GM23338 (cell line): ENCODE measurements around the gene RPTOR. TPM values are rescaled to one million over a fixed set of nuclear protein-coding genes. Genes with fewer than 3 reads are reported as not detected.

ENCODE experiments used
- ATAC-seq: fragments of 200-7000 bp; cut with Tn5 transposase; 3 replicates; pipeline ENCODE4 v1.9.1; 2020
- DNase-seq: peaks from one replicate; pipeline ENCODE4 v3.0.0-alpha.2; 2015; ENCODE audit warnings: low spot score
- H2AFZ ChIP-seq: fragments of 200-600 bp; sonication (generic); 2 replicates; pipeline ENCODE4 v1.8.0; 2016; ENCODE audit warnings: antibody characterized with exemption, mild to moderate bottlenecking, moderate library complexity
- H3F3A ChIP-seq: fragments of 200-600 bp; sonication (generic); replicated peaks from 2 replicates; pipeline ENCODE4 v1.8.0; 2017; ENCODE audit warnings: antibody characterized with exemption, mixed run types, low read depth
- H3K27ac ChIP-seq: fragments of 200-600 bp; sonication (generic); 2 replicates; pipeline ENCODE4 v1.6.1; 2016; ENCODE audit warnings: low read depth
- H3K27me3 ChIP-seq: fragments of 200-600 bp; sonication (generic); 2 replicates; pipeline ENCODE4 v1.8.0; 2016; ENCODE audit warnings: mild to moderate bottlenecking, mixed run types, moderate library complexity; ENCODE audit not compliant: insufficient read depth
- H3K36me3 ChIP-seq: fragments of 200-600 bp; sonication (generic); 2 replicates; pipeline ENCODE4 v1.8.0; 2016; ENCODE audit warnings: mild to moderate bottlenecking; ENCODE audit not compliant: insufficient read depth
- H3K4me1 ChIP-seq: fragments of 200-600 bp; sonication (generic); 2 replicates; pipeline ENCODE4 v1.8.0; 2016; ENCODE audit warnings: mild to moderate bottlenecking, moderate library complexity; ENCODE audit not compliant: insufficient read depth
- H3K4me2 ChIP-seq: fragments of 200-600 bp; sonication (generic); 2 replicates; pipeline ENCODE4 v1.7.1; 2017; ENCODE audit warnings: mixed run types
- H3K4me3 ChIP-seq: fragments of 200-600 bp; sonication (generic); 2 replicates; pipeline ENCODE4 v1.6.1; 2016; ENCODE audit warnings: mixed run types
- H3K79me2 ChIP-seq: fragments of 200-600 bp; sonication (generic); replicated peaks from 2 replicates; pipeline ENCODE4 v1.8.0; 2017; ENCODE audit warnings: mild to moderate bottlenecking; ENCODE audit not compliant: insufficient read depth
- H3K9me2 ChIP-seq: fragments of 200-600 bp; sonication (generic); 2 replicates; pipeline ENCODE4 v1.8.0; 2017; ENCODE audit not compliant: insufficient read depth
- H4K20me1 ChIP-seq: fragments of 200-600 bp; sonication (generic); replicated peaks from 2 replicates; pipeline ENCODE4 v1.8.0; 2017; ENCODE audit warnings: mild to moderate bottlenecking; ENCODE audit not compliant: insufficient read depth
- H3K27ac Mint-ChIP-seq: 2 replicates; pipeline ENCODE4 v1.8.0; 2020; ENCODE audit warnings: inconsistent platforms, mild to moderate bottlenecking, moderate library complexity, mixed read lengths
- H3K27me3 Mint-ChIP-seq: 3 replicates; pipeline ENCODE4 v1.8.0; 2022; ENCODE audit warnings: low read depth, mild to moderate bottlenecking, moderate library complexity, mixed read lengths, inconsistent platforms; ENCODE audit not compliant: insufficient read depth, poor library complexity
- H3K36me3 Mint-ChIP-seq: 3 replicates; pipeline ENCODE4 v1.8.0; 2021; ENCODE audit warnings: low read depth, mild to moderate bottlenecking, inconsistent platforms, moderate library complexity, mixed read lengths
- H3K4me1 Mint-ChIP-seq: 3 replicates; pipeline ENCODE4 v1.8.0; 2020; ENCODE audit warnings: mild to moderate bottlenecking, inconsistent platforms, mixed read lengths
- H3K4me3 Mint-ChIP-seq: 3 replicates; pipeline ENCODE4 v1.8.0; 2021; ENCODE audit warnings: moderate library complexity, mild to moderate bottlenecking, inconsistent platforms, mixed read lengths
- H3K9me3 Mint-ChIP-seq: 3 replicates; pipeline ENCODE4 v1.8.0; 2020; ENCODE audit warnings: moderate library complexity, mild to moderate bottlenecking, inconsistent platforms, mixed read lengths
- CREB1 ChIP-seq: fragments of 250-450 bp; sonication (Bioruptor Pico); IDR thresholded peaks from 2 replicates; pipeline ENCODE4 v1.5.0; 2020; ENCODE audit warnings: low read depth, mild to moderate bottlenecking, moderate library complexity
- EZH2phosphoT487 ChIP-seq: fragments of 200-600 bp; sonication (generic); IDR thresholded peaks from one replicate; pipeline ENCODE4 v1.8.1; 2018; ENCODE audit warnings: antibody characterized with exemption; ENCODE audit not compliant: unreplicated experiment
- JUNB ChIP-seq: IDR thresholded peaks from one replicate; pipeline ENCODE4 v1.6.1; 2016; ENCODE audit warnings: antibody characterized with exemption; ENCODE audit not compliant: unreplicated experiment
- POLR2AphosphoS5 ChIP-seq: IDR thresholded peaks from 2 replicates; pipeline ENCODE4 v1.6.1; 2016; ENCODE audit warnings: antibody characterized with exemption, low read depth
- STAT1 ChIP-seq: IDR thresholded peaks from one replicate; pipeline ENCODE4 v1.6.1; 2016; ENCODE audit warnings: antibody characterized with exemption; ENCODE audit not compliant: unreplicated experiment
- ZNF331 ChIP-seq: fragments of 250-450 bp; sonication (Bioruptor Pico); IDR thresholded peaks from 2 replicates; pipeline ENCODE4 v1.5.0; 2020; ENCODE audit warnings: low read depth, mild to moderate bottlenecking, moderate library complexity
- polyA plus RNA-seq: library from polyadenylated mRNA; unstranded; fragments of >200 nt; fragmentation: Nextera tagmentation; extraction: Ambion mirVana; gene quantifications from 2 replicates; pipeline ENCODE4 v1.2.1, GENCODE V29; 2016
- total RNA-seq: library from RNA; depleted of rRNA; stranded (reverse); fragments of >200 nt; shearing (Covaris generic); gene quantifications from 2 replicates; pipeline ENCODE4 v1.2.3, GENCODE V29; 2014
- TF ChIP-seq, protein P1 (sequence below): fragments of 250-450 bp; sonication (Bioruptor Pico); IDR thresholded peaks from 2 replicates; pipeline ENCODE4 v1.5.0; 2020; ENCODE audit warnings: mild to moderate bottlenecking, moderate library complexity

RPTOR gene
- total and polyA plus RNA-seq, 2 experiments from 2014 or later: 9.5 to 38.0 TPM

DNA sequence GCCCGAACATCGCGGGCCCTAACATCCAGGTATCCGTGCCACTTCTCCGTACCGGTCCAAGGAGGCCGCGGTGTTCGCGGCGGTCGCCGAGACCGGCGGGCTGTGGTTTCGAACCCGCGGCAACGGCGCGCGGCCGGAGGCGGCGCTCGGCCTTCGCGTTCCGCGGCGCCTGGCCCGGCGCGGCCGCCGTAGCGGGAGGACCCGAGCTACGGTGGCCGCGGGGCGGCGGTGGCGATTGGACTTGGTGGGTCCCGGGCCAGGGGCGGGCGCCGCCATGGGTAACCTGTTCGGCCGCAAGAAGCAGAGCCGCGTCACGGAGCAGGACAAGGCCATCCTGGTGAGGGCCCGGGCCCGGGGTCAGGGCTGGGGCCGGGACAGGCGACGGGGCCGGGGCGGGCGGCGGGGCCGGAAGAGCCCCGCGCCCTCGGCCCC, 447.0 kb downstream of the RPTOR start, which contains the start of gene CHMP6:
CHMP6 (plus strand) TSS at position 197 of the 432 bp plus-strand sequence; CDS start at position 275, 78 bp downstream.
- ATAC-seq (peak; percentile 38), DNase-seq (peak; percentile 82)
- Mint-ChIP-seq H3K27me3 (peaks cover 7% of the 10 kb centered on the region), H3K36me3 (0 out of 3 replicates have a peak, but pooled peaks cover 3% of the 10 kb centered on the region), H3K9me3 (no peaks in the 10 kb centered on the region), H3K4me1 (peaks cover 9% of the 10 kb centered on the region; the same call in 2 of the 3 replicates), H3K27ac (no peak within 1 kb of the TSS; the same call in 1 of the 2 replicates), H3K4me3 (peak within 1 kb of the TSS; percentile 72)
- Histone ChIP-seq H3K9me2 (no peaks in the 10 kb centered on the region), H3K4me1 (peaks cover 4% of the 10 kb centered on the region; the same call in 1 of the 2 replicates), H3K36me3 (no peaks in the 10 kb centered on the region), H3K4me3 (peak within 1 kb of the TSS; percentile 75), H3K79me2 (no peaks in the 10 kb centered on the region; the same call in 1 of the 2 replicates), H3K27ac (no peak within 1 kb of the TSS), H3F3A (0 out of 2 replicates have a peak, but pooled peaks cover 6% of the 10 kb centered on the region), H3K27me3 (peaks cover 4% of the 10 kb centered on the region; the same call in 1 of the 2 replicates), H4K20me1 (no peaks in the 10 kb centered on the region), H2AFZ (peak within 1 kb of the TSS; percentile 96), H3K4me2 (peak within 1 kb of the TSS; percentile 87)
- TF ChIP-seq JUNB: no peak
- TF ChIP-seq CREB1 (CRISPR knock-in tag): 0 out of 2 replicates have a peak, but pooled peaks have one; percentile 12

DNA sequence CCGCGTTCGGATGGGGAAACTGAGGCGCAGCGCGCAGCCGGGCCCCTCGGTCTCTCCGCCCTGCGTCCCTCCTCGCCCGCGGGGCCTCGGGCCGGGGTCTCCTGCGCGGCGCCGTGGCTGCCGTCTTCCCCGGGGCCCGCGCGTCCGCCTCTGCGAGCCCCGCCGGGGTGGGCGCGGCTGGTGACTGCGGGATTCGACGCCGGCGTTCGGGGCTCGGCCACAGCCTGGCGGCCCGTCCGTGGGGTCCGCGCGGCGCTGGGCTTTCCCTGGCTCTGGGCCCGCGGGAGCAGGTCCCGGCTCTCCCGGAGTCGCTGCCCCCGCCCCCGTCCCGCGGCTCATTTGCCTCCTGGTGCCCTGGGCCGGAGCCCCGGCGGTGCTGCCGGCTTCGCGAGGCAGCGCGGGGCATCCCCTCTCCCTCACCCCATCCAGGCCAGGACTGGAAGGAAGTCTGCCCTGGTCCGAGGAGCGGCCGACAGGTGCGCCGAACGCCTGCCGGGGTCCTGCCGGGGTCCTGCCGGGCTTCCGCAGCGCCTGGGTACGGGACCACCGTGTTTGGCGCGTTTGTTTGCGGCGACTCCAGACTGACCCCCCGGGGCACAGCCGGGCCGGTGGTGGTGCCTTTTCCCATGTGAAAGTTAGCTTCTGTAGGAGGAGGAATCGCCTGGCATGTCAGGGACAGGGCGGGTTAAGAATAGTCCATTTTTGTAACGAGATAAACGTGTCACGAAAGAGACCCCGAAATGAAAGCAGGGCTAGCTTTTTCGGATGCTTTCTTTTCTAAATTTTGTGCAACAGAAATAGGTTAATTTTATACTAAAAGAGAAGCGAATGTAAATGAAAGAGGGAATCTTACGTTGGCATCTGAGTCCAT, 447.7 kb downstream of the RPTOR start:
- peak; percentile 57 for DNase-seq

DNA sequence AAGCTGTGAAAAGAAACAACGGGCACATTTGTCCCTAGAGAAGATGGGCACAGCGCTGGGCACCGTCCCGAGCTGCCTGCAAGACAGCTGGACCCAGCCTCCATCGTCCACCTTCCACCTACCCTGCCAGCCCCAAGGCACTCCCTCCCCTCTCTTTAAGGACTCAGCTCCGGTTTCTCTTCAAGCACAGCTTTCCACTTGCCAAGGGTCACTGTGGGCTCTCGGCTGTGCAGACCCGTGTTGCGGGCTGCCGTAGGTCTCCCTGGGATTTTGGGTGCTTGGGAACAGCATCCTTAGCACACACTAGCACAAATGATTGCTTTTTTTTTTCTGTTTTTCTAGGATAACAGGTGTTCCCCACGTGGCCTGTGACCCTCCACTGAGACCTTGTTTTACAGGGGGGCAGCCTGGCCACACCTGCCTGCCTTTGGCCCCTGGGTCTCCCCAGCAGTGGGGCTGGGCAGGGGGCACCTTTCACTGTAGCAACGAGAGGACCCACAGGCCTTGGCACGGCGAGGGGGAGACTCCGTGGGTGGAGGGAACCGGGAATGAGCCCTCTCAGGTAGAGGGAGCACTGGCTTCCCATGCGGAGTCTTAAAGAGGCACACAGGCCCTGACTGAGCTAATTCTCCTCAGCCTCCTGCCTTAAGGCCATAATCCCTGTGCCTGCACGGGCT, 448.4 kb downstream of the RPTOR start:
- peak overlapping the region; percentile 72 for H3K4me3 Mint-ChIP-seq
- no peaks in the 10 kb centered on the region for H3K9me2 ChIP-seq
- H3K4me2 ChIP-seq: peak overlapping the region; percentile 87
- no peak overlapping the region for H3K27ac ChIP-seq
- 0 out of 3 replicates have a peak, but pooled peaks cover 3% of the 10 kb centered on the region for H3K36me3 Mint-ChIP-seq
- no peaks in the 10 kb centered on the region; the same call in 1 of the 2 replicates for H3K79me2 ChIP-seq
- H3F3A ChIP-seq: 0 out of 2 replicates have a peak, but pooled peaks cover 6% of the 10 kb centered on the region
- no peaks in the 10 kb centered on the region for H4K20me1 ChIP-seq
- no peak for ATAC-seq
- peaks cover 7% of the 10 kb centered on the region for H3K27me3 Mint-ChIP-seq
- H3K36me3 ChIP-seq: no peaks in the 10 kb centered on the region
- no peak overlapping the region for H2AFZ ChIP-seq
- H3K4me3 ChIP-seq: peak overlapping the region; percentile 75
- no peaks in the 10 kb centered on the region for H3K9me3 Mint-ChIP-seq
- no peak for DNase-seq
- H3K27me3 ChIP-seq: peaks cover 4% of the 10 kb centered on the region; the same call in 1 of the 2 replicates
- peaks cover 4% of the 10 kb centered on the region; the same call in 1 of the 2 replicates for H3K4me1 ChIP-seq
- H3K4me1 Mint-ChIP-seq: peaks cover 9% of the 10 kb centered on the region; the same call in 2 of the 3 replicates
- no peak overlapping the region for H3K27ac Mint-ChIP-seq
- TF ChIP-seq, protein P1, sequence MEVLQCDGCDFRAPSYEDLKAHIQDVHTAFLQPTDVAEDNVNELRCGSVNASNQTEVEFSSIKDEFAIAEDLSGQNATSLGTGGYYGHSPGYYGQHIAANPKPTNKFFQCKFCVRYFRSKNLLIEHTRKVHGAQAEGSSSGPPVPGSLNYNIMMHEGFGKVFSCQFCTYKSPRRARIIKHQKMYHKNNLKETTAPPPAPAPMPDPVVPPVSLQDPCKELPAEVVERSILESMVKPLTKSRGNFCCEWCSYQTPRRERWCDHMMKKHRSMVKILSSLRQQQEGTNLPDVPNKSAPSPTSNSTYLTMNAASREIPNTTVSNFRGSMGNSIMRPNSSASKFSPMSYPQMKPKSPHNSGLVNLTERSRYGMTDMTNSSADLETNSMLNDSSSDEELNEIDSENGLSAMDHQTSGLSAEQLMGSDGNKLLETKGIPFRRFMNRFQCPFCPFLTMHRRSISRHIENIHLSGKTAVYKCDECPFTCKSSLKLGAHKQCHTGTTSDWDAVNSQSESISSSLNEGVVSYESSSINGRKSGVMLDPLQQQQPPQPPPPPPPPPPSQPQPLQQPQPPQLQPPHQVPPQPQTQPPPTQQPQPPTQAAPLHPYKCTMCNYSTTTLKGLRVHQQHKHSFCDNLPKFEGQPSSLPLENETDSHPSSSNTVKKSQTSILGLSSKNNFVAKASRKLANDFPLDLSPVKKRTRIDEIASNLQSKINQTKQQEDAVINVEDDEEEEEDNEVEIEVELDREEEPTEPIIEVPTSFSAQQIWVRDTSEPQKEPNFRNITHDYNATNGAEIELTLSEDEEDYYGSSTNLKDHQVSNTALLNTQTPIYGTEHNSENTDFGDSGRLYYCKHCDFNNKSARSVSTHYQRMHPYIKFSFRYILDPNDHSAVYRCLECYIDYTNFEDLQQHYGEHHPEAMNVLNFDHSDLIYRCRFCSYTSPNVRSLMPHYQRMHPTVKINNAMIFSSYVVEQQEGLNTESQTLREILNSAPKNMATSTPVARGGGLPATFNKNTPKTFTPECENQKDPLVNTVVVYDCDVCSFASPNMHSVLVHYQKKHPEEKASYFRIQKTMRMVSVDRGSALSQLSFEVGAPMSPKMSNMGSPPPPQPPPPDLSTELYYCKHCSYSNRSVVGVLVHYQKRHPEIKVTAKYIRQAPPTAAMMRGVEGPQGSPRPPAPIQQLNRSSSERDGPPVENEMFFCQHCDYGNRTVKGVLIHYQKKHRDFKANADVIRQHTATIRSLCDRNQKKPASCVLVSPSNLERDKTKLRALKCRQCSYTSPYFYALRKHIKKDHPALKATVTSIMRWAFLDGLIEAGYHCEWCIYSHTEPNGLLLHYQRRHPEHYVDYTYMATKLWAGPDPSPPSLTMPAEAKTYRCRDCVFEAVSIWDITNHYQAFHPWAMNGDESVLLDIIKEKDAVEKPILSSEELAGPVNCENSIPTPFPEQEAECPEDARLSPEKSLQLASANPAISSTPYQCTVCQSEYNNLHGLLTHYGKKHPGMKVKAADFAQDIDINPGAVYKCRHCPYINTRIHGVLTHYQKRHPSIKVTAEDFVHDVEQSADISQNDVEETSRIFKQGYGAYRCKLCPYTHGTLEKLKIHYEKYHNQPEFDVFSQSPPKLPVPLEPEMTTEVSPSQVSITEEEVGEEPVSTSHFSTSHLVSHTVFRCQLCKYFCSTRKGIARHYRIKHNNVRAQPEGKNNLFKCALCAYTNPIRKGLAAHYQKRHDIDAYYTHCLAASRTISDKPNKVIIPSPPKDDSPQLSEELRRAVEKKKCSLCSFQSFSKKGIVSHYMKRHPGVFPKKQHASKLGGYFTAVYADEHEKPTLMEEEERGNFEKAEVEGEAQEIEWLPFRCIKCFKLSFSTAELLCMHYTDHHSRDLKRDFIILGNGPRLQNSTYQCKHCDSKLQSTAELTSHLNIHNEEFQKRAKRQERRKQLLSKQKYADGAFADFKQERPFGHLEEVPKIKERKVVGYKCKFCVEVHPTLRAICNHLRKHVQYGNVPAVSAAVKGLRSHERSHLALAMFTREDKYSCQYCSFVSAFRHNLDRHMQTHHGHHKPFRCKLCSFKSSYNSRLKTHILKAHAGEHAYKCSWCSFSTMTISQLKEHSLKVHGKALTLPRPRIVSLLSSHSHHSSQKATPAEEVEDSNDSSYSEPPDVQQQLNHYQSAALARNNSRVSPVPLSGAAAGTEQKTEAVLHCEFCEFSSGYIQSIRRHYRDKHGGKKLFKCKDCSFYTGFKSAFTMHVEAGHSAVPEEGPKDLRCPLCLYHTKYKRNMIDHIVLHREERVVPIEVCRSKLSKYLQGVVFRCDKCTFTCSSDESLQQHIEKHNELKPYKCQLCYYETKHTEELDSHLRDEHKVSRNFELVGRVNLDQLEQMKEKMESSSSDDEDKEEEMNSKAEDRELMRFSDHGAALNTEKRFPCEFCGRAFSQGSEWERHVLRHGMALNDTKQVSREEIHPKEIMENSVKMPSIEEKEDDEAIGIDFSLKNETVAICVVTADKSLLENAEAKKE (CRISPR knock-in tag): no peak

More for the DNA sequence above, 447.7 kb downstream of the RPTOR start:
- Mint-ChIP-seq H3K27me3 (peaks cover 7% of the 10 kb centered on the region), H3K4me3 (peak overlapping the region; percentile 72), H3K4me1 (peaks cover 9% of the 10 kb centered on the region; the same call in 2 of the 3 replicates), H3K36me3 (0 out of 3 replicates have a peak, but pooled peaks cover 3% of the 10 kb centered on the region), H3K9me3 (no peaks in the 10 kb centered on the region), H3K27ac (no peak overlapping the region)
- no peak for TF ChIP-seq ZNF331 (CRISPR knock-in tag)
- no peak for TF ChIP-seq STAT1
- no peak for TF ChIP-seq CREB1 (CRISPR knock-in tag)
- no peak for TF ChIP-seq EZH2phosphoT487
- no peak for TF ChIP-seq JUNB
- TF ChIP-seq POLR2AphosphoS5: no peak
- Histone ChIP-seq H4K20me1 (no peaks in the 10 kb centered on the region), H3K4me3 (peak overlapping the region; percentile 75), H3K36me3 (no peaks in the 10 kb centered on the region), H3K79me2 (no peaks in the 10 kb centered on the region; the same call in 1 of the 2 replicates), H3K27ac (no peak overlapping the region), H2AFZ (no peak overlapping the region), H3K4me2 (peak overlapping the region; percentile 87), H3F3A (0 out of 2 replicates have a peak, but pooled peaks cover 6% of the 10 kb centered on the region), H3K9me2 (no peaks in the 10 kb centered on the region), H3K4me1 (peaks cover 4% of the 10 kb centered on the region; the same call in 1 of the 2 replicates), H3K27me3 (peaks cover 4% of the 10 kb centered on the region; the same call in 1 of the 2 replicates)
- peak; percentile 47 for ATAC-seq
